NB4 (cell line): ENCODE results near the gene CADPS.

ENCODE experiments used
- MAX ChIP-seq: IDR thresholded peaks from 2 replicates; pipeline ENCODE4 v1.6.1; 2011; ENCODE audit warnings: low read depth, low read length
- MYC ChIP-seq: IDR thresholded peaks from 2 replicates; pipeline ENCODE4 v1.6.1; 2011; ENCODE audit warnings: low read depth, low read length

- TF ChIP-seq MYC (no peak), MAX (no peak)
Measured at GRCh38 chr3:62811119-62811518, 64.1 kb downstream of the CADPS start.
